GM19397 (cell line): ENCODE measurements around the gene ERGIC1.

ENCODE experiments used
- ATAC-seq: cut with Tn5 transposase; IDR thresholded peaks from one replicate; pipeline ENCODE4 v1.9.1; 2021; ENCODE audit warnings: mild to moderate bottlenecking, moderate library complexity; ENCODE audit not compliant: unreplicated experiment

ERGIC1 gene

DNA sequence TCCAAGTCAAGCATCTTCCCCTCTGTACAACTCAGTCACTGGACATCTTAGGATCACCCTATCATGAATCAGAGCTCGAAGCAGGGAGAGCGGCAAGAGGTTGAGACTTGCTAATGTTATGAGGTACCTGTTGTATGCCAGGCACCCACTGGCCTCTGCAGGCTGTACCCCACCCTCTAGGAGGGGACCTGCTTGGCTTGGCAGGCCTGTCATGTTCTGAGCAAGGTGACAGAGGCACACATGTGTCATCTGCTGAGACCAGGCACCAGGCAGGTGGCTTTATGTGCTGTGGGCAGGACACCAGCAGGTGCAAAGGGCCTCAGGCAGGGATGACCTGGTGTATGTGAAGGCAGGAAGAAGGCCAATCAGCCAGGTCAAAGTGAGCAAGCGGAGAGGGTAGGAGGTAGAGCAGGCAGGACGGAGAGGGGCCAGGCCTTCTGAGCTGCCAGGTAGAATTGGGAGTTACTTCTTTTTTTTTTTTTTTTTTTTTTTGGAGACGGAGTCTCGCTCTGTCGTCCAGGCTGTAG is 64.9 kb downstream of the ERGIC1 start:
- ATAC-seq = no peak

DNA sequence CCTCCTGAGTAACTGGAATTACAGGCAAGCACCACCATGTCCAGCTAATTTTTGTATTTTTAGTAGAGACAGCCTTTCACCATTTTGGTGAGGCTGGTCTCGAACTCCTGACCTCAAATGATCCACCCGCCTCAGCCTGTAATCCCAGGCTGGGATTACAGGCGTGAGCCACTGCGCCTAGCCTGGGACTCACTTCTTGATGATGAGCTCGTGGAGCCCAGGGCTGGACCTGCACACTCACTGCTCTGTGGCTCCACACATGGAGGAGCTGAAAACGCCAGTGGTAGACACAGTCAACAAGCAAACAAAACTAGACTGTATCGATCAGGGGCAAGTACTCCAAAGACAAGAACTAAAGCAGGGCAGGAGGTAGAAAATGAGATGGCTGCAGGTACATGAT is 65.4 kb downstream of the ERGIC1 start:
- ATAC-seq = no peak

DNA sequence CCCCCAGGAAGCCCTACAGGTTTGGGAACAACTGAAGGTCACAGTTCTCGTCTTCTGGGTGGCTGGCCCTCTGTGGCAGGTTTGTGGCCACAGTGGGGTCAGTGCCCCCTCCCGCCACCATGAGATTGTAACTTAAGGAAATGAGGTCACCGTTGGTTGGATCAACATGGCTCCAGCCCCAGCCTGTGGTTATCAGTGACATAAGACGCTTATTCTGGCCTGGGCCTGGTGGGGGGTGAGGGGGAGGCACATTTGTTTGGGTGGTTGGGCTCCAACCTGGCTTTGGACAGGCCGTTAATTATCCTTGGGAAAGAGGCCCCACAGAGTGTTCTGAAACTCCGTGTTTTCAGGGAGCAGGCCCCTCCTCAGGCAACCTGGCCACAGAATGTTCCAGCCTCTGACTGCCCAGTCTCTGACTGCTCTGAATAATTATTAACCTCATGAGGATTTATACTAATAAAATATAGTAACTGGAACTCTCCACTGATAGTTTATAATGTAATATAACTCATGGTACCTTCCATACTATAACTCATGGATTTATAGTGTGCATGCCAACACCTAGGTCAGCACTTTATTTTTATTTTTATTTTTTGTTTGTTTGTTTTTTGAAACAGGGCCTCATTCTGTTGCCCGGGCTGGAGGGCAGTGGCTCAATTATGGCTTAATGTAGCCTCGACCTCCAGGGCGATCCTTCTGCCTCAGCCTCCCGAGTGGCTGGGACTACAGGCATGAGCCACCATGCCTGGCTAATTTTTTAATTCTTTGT is 67.1 kb downstream of the ERGIC1 start:
- no peak for ATAC-seq

DNA sequence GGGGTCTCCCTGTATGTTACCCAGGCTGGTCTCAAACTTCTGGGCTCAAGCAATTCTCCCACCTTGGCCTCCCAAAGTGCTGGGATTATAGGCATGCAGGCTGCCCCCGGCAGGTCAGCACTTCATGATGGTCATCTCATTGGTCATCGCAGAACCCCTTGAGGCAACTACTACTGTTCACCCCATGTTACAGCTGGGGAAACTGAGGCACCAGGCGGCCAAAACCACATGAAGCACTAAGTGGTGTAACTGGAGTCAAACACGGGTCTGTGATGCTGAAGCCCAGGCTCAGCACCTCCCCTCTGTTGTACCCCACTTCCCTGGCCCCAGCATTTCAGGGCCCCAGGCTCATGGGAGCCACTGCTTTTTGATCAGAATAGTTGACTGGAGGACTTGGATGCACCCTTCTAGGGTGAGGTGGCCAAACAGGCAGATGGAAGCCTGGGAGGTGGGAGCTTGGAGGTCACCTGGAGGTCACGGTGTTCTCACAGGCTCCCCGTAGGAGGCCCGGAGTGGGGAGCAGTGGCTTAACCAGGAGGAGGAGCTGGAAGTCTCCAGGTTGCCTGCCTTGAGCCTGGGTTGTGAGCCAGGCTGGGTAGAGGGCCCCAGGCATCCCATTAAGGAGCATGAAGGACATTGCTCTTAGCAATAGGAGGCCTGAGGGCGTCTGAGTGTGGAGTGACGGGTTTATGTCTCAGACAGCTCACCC is 67.9 kb downstream of the ERGIC1 start:
- no peak for ATAC-seq

DNA sequence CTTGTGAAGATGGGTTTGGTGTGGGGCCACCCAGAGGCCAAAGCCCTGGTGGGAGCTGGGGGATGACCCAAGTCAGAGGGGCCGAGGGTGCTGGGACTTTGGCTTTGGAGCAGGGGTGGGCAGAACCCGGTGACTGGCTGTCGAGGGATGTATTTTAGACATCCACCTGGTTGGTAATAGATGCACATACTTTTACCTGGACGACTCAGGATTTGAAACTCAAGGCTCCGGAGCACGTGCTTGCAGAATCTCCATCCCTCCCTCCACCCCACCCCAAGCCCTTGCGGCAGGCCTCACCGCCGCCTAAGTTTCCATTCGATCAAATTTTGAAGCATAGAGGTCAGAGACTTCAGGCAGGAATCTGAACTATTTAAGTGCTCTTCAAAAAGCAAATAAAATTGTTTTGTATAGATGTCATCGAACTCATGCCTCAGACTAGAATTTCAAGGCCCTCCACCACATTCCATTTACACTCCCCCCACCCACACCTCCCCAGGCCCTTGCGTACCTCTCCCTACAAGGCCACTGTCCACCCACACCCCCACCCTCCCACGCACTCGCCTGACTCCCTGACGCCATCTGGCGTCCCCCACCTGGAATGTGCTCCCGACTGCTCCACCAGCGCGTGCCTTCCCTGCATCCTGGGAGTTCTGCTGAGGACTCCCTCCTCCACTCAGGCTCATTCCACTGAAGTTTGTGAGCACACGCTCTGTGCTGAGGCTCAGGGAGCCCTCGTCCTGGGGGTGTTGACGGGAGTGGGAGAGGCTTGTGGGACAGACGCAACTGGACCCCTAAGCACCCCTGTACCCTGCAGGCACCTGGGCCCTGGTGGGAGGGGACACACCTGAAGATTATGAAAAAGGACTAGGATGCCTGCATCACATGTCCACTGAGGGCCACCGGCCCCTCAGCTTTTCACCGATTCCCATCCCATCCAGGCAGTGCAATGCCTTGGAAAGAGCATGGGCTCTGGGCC is 68.7 kb downstream of the ERGIC1 start:
- ATAC-seq = no peak

DNA sequence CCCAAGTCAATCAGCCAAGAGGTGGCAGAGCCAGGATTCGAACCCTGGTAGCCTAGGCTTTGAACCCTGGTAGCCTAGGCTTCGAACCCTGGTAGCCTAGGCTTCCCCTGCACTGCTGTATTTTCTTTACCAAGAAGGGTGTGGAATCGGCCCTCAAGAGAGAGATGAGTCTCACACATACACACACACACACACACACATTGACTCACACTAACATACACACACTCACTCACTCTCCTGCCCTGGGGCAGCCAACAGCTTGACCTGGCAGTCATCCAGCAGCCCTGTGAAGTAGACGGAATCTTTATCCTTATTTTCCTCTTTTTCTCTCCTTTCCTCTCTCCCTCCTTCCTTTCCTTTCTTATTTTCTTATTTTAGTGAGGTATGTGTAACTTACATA is 69.7 kb downstream of the ERGIC1 start:
- ATAC-seq = no peak

DNA sequence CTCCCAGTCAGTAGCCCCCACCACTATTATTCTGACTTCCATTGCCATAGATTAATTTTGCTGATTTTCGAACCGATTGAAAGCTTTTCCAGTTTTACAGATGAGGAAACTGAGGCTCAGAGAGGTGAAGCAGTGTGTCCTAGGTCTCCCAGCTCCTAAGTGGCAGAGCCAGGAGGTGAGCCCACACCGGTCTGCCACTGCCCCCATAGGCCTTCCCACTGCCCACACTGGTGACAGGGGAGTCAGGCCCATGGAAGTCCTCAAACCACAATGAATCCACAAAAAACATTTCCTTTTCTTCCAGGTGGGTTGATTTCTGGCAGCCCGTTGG is 70.2 kb downstream of the ERGIC1 start:
- no peak for ATAC-seq

DNA sequence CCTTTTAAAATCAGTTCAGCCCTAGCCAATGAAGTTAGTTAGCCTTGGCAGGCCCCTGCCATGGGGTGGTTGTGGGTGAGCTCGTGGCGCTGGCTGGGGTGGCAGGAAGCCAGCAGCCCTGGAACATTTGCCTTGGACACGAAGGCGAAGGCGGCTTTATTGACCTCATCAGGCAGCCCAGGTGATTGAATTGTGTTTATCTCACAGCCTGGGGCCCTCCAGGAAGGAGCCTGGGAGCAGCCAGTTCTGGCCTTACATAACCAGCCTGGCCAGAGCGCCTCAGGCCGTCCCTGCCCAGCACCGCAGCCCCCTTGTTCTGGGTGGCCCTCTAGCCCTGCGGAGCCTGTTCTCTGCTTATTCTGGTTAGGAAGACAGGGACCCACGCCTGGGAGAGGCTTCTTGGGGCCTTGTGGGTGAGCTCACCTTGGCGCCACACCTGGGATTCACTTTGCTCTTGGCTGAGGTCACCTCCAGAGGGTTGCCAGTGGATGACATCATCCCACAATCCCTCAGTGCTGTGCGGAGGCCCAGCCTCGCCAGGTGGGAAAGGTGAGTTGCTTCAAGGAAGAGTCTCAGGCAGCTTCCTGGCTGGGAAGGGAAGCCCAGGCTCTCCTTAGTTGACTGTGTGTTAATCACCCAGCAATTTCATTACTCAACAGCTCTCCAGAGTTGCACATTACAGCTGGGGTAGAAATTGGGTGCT is 70.7 kb downstream of the ERGIC1 start:
- no peak for ATAC-seq

DNA sequence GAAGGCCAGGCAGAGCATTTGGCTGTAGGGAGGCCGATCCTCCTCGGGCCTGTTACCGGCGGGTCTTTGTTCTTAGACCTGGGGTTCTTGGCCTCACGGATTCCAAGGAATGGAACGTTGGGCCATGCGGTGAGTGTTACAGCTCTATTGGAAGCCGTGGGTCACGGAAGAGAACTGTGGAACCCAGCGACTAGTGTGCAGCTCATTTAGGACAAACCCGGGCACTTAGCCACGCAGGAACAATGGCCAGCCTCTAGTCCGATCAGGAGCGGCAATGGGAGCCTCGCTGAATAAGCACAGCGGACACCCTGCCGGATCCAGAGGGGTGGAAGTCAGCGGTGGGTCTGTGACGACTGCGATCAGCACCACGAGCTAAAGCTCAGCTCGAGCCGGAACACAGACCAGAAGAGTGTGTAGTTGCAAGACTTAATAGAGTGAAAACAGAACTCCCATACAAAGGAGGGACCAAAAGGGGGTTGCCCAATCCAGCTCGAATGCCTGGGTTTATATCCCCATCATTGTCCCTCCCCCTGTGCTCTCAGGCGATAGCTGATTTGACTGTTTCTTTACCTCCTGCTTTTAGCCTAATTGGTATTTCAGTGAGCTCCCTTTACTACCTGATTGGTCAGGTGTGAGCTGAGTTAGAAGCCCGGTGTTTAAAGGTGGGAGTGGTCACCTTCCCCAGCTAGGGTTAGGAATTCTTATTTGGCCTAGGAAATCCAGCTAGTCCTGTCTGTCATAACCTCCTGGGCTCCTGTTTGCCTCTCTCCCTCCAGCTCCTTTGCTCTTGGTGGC is 71.5 kb downstream of the ERGIC1 start:
- no peak for ATAC-seq

DNA sequence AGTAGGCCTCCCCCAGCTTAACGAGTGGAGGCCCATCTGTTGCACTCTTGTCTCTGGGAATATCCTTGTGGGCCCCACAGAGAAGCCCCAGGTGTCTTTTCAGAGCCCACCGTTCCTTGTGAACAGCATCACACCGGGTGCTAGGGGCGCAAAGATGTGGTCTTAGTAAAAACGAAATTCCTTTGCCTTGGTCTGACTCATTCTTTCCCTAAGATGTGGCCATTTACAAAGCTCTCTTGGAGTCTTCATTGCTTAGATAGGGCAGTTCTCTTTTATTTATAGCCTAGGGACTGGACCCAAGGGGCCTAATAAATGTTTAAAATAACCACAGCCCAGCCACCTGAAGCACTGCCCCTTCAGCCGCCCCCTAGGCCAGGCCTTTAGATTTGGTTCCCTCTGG is 72.4 kb downstream of the ERGIC1 start:
- no peak for ATAC-seq

DNA sequence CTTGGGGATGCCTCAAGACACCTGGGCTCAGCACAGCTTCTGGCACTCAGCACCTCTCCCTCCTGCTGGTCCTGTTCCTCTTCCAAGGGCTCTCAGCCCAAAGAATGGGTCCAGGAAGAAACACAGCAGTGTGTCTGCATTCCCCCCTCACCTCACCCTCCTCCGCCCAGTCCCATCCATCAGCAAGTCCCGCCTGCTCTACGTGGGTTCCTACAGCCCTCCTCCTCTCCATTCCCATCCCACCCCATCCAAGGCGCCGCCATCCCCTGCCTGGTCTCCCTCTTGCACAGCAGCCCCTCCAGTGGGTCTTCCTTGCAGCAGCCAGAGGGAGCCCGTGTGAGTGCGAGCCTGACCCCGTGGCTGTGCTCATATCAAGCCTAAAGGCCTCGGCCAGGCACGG is 72.8 kb downstream of the ERGIC1 start:
- ATAC-seq = no peak

DNA sequence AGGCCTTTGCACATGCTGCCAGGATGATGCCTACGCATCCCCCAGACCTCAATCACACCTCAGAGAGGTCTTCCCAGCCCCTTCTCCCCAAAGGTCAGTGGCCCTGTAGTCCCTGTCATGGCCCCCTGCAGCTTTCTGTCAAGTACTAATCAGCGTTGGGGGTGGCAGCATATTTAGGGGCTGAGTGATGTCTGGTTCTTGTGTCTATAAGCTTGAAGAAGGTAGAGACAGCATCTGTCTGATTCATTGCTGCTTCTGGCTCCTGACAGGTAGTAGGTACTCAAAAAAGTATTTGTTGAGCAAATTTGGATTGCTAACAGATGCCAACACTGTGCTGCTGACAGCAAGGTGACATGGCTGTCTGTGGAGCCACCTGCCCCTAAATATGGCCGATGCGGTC is 73.6 kb downstream of the ERGIC1 start:
- no peak for ATAC-seq

DNA sequence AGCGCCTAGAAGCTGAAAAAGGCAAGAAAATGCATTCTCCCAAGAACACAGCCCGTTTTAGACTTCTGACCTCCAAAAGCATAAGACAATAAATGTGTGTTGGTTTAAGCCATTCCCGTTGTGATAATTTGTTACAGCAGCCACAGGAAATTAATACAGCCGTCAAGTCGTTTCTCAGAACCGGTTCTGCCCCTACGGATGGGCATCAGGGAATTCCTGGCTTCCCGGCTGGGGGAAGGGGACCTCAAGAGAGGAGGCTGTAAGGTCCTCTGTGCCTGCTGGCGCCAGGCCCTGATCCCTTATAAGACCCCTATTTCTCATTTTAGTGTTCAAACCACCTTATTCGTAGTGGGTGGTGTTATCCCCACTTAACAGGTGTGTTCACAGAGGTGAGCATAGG is 74.6 kb downstream of the ERGIC1 start:
- no peak for ATAC-seq

DNA sequence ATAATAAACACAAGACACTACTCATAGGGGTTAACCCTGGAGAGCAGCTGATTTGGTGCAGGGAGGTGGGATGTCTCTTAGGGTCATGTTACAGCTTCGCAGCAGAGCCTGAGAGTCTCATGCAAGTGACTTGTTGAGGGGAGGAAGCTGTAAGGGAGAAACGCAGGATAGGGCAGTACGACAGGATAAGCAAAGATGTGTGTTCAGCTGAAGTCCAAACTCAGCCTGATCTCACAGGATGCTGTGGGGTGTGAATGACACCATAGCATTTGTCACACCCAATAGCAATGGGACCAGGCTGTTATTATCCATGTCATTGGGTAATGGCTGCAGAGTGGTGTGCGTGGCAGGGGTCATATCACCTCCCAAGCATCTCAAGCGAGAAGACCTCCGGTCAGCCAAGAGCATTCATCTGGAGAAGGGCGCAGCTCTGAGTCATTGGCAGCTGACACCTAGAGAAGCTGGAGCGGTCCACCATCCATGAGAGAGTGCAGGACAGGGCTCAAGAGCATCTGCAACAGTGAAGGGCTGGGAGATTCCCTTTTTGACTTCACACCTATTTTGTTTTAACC is 76.0 kb downstream of the ERGIC1 start:
- ATAC-seq = no peak

DNA sequence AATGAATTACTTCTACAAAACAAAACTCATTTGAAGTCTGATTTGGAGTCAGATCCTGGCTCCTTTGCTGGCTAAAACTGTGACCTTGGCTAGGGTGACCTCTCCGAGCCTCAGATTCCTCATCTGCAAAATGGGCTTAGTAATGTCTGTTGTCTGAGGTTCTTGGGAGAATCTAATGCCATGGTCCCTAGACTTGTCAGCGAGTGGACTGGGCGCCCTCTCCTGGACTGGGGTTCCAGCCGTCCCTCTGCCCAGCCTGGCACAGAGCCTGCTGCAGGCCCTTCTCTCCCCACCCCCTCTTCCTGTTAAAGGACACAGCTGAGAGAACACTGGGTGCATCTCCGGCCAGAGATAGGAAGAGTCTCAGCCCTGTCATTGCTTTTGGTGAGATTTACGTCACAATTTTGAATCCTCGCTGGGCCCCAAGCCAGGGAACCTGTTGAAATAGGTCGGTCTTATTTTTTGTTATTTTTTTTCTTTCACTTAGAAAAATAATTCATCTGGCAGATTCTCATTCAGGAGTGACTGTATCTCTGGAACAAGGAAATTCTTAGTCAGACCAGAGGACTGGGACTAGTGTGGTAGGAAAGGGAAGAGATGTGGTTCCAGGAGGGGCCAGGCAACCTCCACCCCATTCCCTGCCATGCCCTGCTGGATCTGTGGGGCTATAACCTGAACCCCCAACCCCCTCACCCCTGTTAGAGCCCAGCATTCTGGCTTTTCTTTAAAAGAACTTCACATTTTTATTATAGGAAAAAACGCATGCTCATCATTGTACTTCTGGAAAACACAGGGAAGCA is 77.0 kb downstream of the ERGIC1 start:
- no peak for ATAC-seq

DNA sequence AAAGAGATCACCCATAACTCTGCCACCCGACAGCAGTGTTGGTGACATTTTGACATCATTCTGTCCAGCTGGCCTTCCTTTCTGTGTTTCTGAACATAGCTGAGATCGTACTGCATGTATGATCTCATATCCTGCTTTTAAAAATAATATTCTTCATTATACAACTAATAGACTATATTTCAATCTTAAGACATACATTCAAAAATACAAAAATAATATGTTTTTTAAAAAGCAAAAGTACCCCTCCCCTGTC is 77.5 kb downstream of the ERGIC1 start:
- no peak for ATAC-seq

DNA sequence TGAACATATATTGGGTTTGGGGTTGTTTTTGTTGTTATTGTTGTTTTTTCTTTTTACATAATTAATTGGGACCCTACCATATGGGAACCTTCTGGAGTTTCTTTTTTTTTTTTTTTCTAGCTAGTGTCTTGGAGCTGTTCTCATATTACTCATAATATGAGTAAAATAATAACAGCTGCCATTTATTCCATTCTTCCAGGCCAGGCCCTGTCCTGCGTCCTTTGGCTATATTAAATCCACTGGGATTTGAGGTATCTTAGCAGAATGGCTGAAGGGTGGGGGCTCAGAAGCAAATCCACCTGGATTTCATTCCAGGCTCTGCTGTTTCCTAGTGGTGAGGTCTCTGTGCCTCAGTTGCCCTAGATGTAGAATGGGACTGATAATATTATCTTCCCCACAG is 77.9 kb downstream of the ERGIC1 start:
- no peak for ATAC-seq

DNA sequence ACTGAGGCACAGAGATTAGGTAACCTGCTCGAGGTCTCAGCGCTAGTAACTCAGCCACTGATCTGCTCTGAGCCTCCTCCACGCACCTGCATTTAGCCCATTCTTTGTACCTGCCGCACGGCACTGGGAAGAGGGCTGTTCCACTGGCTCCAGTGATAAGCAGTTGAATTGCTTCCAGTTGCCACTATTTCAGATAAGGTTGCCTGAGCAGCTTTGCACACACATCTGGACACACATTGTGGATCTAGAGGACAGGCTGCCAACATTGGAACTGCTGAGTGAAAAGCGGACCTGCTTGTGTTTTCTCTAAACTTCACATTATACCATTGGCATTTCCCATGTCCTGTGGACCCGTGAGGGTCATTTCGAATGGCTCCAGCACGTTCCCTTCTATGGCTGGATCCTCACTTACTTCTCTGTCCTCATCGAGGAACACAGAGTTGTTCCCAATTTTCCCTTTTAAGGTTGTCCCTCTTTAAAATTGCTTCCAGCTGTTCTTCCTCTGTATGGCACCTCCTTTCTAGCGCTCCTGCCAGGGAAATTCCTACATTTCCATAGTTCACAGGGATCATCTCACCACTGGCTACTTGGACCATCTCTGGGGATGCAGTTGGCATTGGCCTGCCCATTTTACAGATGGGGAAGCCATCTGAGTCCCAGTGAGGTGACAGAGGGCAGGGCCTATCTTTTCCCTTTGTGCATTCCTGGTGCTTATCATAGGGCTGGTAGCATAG is 79.2 kb downstream of the ERGIC1 start:
- no peak for ATAC-seq
